Stimulated activated naive CD4-positive, alpha-beta T cell (primary cell): ENCODE data around the gene MANEA.
A peak's percentile ranks its signal among the peaks of the same experiment; 100 is the strongest.
"Not testable (repeated sequence)": the region's sequence is repeated elsewhere in the genome, so short reads cannot be mapped to it uniquely, and the experiment has no call there.

Source experiments
- DNase-seq, 6 experiments: peaks; one replicate each; lab custom pipeline; 2025; lab: John Stamatoyannopoulos, UW

MANEA gene, protein sequence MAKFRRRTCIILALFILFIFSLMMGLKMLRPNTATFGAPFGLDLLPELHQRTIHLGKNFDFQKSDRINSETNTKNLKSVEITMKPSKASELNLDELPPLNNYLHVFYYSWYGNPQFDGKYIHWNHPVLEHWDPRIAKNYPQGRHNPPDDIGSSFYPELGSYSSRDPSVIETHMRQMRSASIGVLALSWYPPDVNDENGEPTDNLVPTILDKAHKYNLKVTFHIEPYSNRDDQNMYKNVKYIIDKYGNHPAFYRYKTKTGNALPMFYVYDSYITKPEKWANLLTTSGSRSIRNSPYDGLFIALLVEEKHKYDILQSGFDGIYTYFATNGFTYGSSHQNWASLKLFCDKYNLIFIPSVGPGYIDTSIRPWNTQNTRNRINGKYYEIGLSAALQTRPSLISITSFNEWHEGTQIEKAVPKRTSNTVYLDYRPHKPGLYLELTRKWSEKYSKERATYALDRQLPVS

GRCh38 chr6:95577304-95578105 lies at the start of gene MANEA:
Gene MANEA (plus strand): TSS chr6:95577535. CDS start chr6:95586440, 8,905 bp downstream.
- peak; percentile 81 to 86 (median 83) for DNase-seq

GRCh38 chr6:95529762-95530161 lies 47.6 kb upstream of the MANEA start:
- no peak for DNase-seq

DNA sequence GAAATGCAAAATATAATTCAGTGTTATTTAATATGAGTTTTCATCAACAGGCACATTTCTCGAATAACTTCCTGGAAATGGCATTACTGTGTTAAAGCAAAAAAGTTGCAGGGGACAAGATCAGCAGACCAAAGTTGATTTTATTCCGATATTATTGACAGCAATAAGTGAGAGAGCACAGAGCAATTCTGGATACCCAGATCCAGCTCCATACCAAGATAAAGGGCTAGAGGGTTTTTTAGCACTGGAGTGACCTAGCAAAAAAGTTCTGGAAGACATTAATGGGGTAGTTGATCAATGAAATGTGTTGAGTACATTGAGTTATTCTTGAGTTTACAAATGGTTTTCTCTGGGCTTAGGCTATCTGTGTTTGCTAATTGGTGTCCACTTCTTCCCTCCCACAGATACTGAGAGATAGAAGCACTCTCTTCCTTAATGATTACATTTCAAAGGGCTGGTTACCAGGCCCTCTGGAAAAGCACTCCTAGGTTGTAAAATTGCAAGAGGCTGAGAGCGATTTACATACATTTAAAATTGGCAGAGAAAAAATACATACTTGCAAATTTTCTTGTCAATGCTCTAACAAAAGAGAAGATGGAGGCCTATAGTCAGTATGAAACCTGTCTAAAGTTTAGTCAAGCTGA lies 47.0 kb upstream of the MANEA start:
- DNase-seq, result no peak

DNA sequence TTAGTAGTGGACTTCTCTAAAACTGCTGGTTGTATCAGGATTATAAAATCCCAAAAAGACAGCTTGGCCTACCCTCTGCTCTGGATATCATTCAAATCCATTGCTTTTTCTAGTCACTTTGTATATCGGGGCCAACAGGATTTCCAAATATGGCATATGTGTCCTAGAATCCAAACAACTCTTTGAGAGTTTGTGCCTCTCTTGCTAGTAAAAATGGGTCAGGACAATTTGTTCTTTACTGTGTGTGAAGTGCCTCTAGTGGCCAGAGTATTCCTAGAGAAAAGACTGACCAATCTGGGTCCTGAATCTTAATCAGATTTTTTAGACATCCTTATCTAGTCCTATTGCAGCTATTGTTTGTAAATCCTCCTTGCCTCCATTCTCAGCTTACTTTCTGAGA lies 33.5 kb upstream of the MANEA start:
- DNase-seq, result no peak

DNA sequence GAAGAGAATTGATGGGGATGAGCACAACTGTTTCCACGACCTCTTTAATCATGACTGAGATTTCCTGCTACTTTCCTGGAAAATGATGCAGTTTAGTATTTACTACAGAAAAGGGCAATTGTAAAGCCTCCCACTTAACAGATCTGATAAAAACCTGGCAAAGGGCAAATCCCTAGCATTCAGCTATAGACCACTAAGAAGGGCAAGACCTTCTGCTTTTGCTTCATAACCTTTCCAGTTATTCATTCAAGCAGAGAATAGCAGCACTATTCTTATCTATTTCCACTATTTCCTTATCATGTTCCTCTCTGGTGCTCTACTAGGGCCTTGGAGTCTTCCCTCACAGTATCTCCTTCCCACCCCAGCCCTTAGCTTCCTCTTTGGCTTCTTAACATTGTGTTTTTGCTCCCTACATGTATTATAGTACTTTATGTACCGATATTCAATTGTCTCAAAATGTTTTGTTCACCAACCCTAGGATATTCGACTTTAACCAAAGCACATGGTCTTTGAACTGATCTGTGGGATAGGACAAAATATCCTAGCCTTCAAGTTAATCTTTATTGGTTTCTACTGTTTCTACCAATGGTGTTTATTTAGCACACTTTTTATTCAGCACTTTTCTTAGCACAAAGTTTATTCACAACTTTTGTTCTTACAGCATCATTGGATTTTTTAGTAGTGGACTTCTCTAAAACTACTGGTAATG lies 32.7 kb upstream of the MANEA start:
- DNase-seq, result no peak

GRCh38 chr6:95545226-95545625 lies 32.1 kb upstream of the MANEA start:
- no peak for DNase-seq

GRCh38 chr6:95545686-95546085 lies 31.6 kb upstream of the MANEA start:
- no peak for DNase-seq

GRCh38 chr6:95546148-95546547 lies 31.2 kb upstream of the MANEA start:
- DNase-seq, result no peak

- DNase-seq, result no peak
Measured at GRCh38 chr6:95547043-95547442, 30.3 kb upstream of the MANEA start.

DNA sequence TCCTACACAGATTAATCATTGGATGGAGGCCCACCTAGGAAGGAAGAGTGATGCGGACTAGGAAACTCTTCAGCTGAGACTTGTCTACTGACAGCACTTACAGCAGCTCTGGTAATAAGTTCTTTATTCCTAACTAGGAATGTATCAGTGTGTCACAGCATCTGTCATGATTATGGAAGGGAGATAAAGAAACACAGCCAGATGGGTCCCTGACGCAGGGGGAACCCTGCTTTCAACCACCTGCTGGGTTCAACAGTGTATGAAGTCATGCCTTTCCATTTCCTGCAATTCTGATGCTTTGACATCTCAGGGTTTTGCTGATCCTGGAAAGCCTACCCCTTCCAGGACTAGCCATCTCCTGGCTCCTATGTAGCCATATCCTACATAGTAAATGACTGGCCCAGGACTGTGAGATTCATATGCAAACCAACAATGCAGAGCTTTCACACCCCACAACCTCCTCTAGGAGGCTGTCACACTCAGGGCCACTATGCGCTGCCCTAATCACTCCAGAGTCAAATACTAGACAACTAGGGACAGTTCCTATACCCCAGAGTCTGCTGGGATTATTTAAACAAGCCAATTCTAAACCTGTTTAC lies 29.0 kb upstream of the MANEA start:
- no peak for DNase-seq

DNA sequence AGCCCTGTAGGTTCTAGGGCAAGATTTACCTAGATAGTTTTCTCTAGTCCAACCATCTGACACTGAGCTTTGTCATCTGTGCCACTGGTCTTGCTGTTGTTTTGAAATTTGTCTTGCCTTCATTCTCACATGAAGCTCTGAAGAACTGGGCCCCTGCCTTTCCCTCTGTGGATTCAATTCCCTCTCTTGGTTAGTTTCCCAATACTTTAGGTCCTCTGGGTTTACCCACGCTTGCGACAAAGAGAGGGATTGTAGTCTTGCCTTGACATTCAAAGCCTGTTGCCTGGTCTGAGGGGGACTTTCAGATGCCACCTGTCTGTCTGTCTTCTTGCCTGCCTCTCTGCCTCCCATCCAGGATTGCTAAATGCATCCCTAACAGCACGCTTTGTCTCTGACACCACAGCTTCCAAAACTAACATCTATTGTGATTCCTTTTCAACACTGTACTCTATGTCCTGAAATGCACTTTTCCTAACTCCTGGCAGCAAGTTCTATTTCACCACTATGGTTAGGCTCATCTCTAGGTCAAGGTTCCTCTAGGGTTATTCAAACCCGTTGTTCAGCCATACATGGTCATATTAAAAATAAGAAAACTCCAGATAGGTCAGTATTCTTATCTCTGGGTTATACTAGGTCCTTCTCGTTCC lies 25.5 kb upstream of the MANEA start:
- DNase-seq, result no peak

DNA sequence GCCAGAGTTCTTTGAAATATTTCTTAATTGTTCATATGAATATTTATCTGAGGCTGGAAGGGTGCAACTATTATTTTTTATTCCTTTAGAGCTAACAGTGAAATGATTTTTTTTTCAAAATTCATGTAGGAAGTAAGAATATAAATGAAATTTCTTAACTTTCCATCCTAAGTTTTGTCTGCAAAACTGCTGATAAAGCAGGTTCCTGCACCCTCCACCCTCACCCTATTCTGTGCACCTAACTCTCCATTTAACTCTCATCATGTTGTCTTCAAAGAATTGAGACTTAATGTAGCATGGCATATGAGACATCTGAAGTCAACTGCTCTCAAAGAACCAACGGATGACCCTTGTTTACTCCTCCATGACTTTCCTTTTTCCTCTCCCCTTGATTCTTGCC lies 23.5 kb upstream of the MANEA start:
- DNase-seq, result no peak

GRCh38 chr6:95560956-95561355 lies 16.4 kb upstream of the MANEA start:
- not testable (repeated sequence) for DNase-seq

GRCh38 chr6:95569560-95569959 lies 7.8 kb upstream of the MANEA start:
- DNase-seq, result no peak

DNA sequence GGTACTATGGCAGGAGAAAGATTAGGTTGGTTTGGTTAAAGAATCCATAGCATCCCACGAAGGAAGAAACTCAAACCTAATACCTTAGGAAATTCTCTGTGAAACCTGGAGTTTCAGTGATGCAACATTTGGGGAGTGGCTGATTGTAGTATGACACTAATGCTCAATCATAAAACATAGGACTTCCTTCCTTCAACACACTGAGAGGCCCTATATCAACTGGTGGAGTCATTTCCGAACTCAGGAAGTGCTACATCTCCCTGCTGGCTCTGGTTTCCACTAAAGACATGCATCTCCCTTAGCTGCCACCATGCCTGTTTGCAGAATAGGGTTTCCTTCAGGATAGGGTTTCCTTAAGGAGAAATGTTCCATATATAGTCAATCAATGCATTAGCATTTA lies 5.2 kb upstream of the MANEA start:
- no peak for DNase-seq

DNA sequence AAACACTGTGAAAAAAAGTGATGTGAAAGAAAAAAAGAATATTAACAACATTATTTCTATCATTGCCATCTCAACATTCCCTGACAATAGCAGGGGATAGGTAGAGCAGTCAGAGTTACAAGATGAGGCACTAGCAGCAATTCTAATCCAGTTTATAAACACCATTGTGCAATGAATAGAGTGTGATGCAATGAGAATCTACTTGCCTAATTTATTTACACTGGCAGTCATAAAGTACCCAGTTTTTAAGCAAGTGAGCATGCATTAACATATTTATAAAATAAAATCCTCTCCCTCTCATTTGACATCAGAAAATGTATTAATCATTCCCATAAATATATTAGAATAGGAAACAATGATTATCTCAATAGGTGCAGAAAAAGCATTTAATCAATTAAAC lies 2.5 kb upstream of the MANEA start:
- no peak for DNase-seq

DNA sequence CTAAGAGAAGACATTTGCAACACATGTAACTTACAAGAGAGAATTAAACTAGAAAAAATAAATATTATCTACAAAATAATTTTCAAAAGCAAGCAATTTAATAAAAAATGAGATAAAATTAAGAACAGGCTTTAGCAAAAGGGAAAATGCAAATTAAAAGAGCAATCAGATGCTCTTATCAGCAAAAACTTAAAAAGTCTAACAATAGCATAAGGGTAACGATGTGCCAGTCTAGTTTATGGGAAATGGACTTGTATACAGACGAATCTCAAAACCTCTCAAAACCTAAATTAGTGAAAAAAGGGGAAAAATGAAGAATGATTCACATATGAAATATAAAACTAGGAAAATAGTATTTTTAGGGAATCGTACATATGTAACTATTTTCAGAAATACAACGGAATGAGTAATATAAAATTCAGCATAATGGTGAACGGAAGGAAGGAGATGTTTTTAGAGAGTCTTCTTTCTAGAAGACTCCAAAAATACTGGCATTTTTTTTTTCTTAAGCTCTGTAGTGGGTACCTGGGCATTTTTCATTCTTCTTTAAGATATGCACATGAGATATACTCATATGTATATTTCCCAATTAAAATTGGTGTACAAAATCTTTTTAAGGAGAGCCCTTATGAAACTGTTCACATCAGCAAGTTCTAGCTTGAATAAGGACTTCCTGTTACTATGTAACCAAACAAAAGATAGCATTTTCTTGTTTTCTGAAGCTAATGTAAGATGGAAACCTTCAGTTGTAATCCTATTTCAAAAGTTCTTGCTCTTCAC lies 927 bp upstream of the MANEA start:
- DNase-seq, result peak in 3 of 6 experiments; percentile 24 to 64 (median 54)

DNA sequence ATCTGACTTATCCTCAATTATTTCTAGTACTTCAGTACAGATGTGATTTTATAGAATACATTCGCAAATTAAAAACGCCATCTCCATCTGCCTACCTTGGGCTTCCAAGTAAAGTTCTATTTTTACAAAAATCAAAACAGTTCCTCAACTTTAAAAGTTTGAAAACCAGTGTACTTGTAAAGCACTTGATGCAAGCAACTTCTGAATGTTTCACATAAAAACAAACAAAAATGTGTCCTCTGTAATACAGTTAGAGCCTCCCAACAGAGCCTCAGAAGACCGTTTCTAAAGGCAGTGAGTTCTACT lies 384 bp upstream of the MANEA start:
- peak in 1 of 6 experiments; percentile 30 for DNase-seq

- DNase-seq, result no peak
Measured at GRCh38 chr6:95578106-95578410, 723 bp downstream of the MANEA start.

DNA sequence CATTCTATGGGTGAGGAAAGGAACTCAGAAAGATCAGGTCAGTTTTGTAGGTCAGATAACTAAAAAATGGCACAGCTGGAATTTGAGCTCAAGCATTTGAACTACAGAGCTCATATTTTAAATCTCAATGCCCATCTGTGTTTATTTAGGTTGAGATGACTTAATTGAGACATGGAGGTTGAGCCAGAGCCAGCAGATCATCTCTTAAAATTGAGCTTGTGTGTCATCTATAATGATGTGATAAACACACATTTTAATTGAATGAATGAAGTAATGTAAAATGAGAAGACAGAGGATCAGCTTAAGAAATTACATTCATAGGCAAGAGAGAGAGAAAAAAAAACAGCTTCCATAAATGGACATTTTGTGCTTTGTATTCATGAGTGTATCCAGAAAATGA lies 3.7 kb downstream of the MANEA start:
- DNase-seq, result no peak

- not testable (repeated sequence) for DNase-seq
Measured at GRCh38 chr6:95584226-95584625, 6.9 kb downstream of the MANEA start.
